ENCODE data around the gene NOTCH1.
"Not testable (repeated sequence)": the region's sequence is repeated elsewhere in the genome, so short reads cannot be mapped to it uniquely, and the experiment has no call there.

Gene NOTCH1

GRCh38 chr9:136545965-136546696 lies at the start of gene NOTCH1:
TSS of gene NOTCH1 (minus strand) at chr9:136546048. CDS start at chr9:136545786, 262 bp downstream.
- peak; percentile 95 for DNase-seq

- DNase-seq: no peak
Observed at GRCh38 chr9:136594492-136594891, 48.6 kb upstream of the NOTCH1 start.

- DNase-seq: no peak
Observed at GRCh38 chr9:136593581-136593980, 47.7 kb upstream of the NOTCH1 start.

- no peak for DNase-seq
Observed at GRCh38 chr9:136592666-136593065, 46.8 kb upstream of the NOTCH1 start.

- peak; percentile 71 for DNase-seq
Observed at GRCh38 chr9:136590821-136591752, 45.2 kb upstream of the NOTCH1 start.

- DNase-seq: no peak
Observed at GRCh38 chr9:136589766-136590763, 44.2 kb upstream of the NOTCH1 start.

- DNase-seq: no peak
Observed at GRCh38 chr9:136588663-136589464, 43.0 kb upstream of the NOTCH1 start.

GRCh38 chr9:136587944-136588662 lies 42.3 kb upstream of the NOTCH1 start:
- no peak for DNase-seq

GRCh38 chr9:136587145-136587943 lies 41.5 kb upstream of the NOTCH1 start:
- peak; percentile 94 for DNase-seq

GRCh38 chr9:136586391-136586953 lies 40.6 kb upstream of the NOTCH1 start:
- no peak for DNase-seq

- no peak for DNase-seq
Observed at GRCh38 chr9:136585531-136586120, 39.8 kb upstream of the NOTCH1 start.

GRCh38 chr9:136584934-136585333 lies 39.1 kb upstream of the NOTCH1 start:
- no peak for DNase-seq

- no peak for DNase-seq
Observed at GRCh38 chr9:136584401-136584932, 38.6 kb upstream of the NOTCH1 start.

GRCh38 chr9:136582977-136583735 lies 37.3 kb upstream of the NOTCH1 start:
- no peak for DNase-seq

- DNase-seq: no peak
Observed at GRCh38 chr9:136581614-136582447, 36.0 kb upstream of the NOTCH1 start.

GRCh38 chr9:136579650-136580219 lies 33.9 kb upstream of the NOTCH1 start:
- DNase-seq: not testable (repeated sequence)

All from MV-4-11 (cell line).